Neutrophil (primary cell): ENCODE data around the gene SLC24A1.
A peak's percentile ranks its signal among the peaks of the same experiment; 100 is the strongest.
"Not testable (repeated sequence)": the region's sequence is repeated elsewhere in the genome, so short reads cannot be mapped to it uniquely, and the experiment has no call there.

Experiments used
- H3K27ac ChIP-seq: fragments of 200-600 bp; sonication (generic); 2 replicates; pipeline ENCODE4 v1.5.1; 2016; ENCODE audit warnings: mild to moderate bottlenecking, moderate library complexity
- H3K27me3 ChIP-seq: fragments of 200-600 bp; sonication (generic); 2 replicates; pipeline ENCODE4 v1.6.0; 2016; ENCODE audit warnings: mild to moderate bottlenecking
- H3K36me3 ChIP-seq: fragments of 200-600 bp; sonication (generic); 2 replicates; pipeline ENCODE4 v1.5.1; 2017
- H3K4me1 ChIP-seq, 2 experiments: fragments of 200-600 bp in 1 of 2; sonication (generic) in 1 of 2; 1 replicate in 1 of 2; 2 replicates in 1 of 2; pipeline versions ENCODE4 v1.5.1 to v1.6.1; 2013 to 2016; ENCODE audit warnings: low read depth in 1 of 2, low read length in 1 of 2, mild to moderate bottlenecking in 1 of 2, moderate library complexity in 1 of 2; ENCODE audit not compliant: control insufficient read depth in 1 of 2, insufficient read depth in 1 of 2
- H3K4me3 ChIP-seq, 2 experiments: fragments of 200-600 bp in 1 of 2; sonication (generic) in 1 of 2; 1 replicate in 1 of 2; 2 replicates in 1 of 2; pipeline ENCODE4 v1.5.1; 2013 to 2016; ENCODE audit warnings: low read depth in 1 of 2, low read length in 1 of 2, mild to moderate bottlenecking in 1 of 2, moderate library complexity in 1 of 2
- H3K9me3 ChIP-seq: fragments of 200-600 bp; sonication (generic); 2 replicates; pipeline ENCODE4 v1.5.1; 2016
- TF ChIP-seq, protein P1 (sequence below): fragments of 200-600 bp; sonication (generic); IDR thresholded peaks from 2 replicates; pipeline ENCODE4 v1.5.1; 2016; ENCODE audit warnings: antibody characterized with exemption

The SLC24A1 gene

DNA sequence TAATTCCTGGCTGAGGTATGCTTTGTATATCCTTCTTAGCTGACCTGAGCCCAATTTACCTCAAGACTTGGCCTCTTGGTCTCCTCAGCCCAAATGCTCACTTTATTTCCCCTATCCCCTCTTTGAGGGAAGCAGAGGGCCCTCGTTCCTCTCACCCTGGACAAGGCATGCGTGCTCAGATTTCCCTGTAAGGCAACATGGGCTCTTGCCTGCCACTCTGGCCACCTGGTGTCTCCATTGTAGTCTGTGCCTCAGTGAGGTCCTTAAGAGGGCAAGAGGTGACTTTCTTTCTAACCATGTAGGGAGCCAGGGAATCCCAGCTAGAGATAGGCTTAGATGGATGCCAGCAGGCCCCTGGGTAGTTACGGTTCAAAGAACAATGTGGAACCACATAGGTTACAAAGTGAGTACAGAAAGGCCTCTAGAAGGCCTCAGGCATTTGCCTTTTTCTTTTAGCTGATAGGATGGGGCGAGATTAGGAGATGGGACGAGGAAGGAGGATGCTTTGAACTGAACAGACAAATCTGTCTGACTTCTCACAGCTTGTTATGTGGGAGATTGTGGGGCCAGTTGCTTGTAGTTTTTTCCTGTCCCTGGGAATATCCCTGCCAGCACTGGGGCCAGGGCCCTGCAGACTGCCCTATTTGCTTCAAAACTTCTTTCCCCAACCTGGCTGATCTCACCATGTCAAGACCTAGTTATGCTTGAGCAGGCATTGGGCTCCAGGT, 9.7 kb upstream of the SLC24A1 start:
- no peaks in the 10 kb centered on the region for H3K27me3 ChIP-seq
- peak overlapping the region; percentile 71 for H3K27ac ChIP-seq
- no peaks in the 10 kb centered on the region for H3K9me3 ChIP-seq
- H3K4me3 ChIP-seq: peak overlapping the region; percentile 72 to 80
- peaks cover 13% of the 10 kb centered on the region in 2 experiments for H3K4me1 ChIP-seq
- TF ChIP-seq, protein P1, sequence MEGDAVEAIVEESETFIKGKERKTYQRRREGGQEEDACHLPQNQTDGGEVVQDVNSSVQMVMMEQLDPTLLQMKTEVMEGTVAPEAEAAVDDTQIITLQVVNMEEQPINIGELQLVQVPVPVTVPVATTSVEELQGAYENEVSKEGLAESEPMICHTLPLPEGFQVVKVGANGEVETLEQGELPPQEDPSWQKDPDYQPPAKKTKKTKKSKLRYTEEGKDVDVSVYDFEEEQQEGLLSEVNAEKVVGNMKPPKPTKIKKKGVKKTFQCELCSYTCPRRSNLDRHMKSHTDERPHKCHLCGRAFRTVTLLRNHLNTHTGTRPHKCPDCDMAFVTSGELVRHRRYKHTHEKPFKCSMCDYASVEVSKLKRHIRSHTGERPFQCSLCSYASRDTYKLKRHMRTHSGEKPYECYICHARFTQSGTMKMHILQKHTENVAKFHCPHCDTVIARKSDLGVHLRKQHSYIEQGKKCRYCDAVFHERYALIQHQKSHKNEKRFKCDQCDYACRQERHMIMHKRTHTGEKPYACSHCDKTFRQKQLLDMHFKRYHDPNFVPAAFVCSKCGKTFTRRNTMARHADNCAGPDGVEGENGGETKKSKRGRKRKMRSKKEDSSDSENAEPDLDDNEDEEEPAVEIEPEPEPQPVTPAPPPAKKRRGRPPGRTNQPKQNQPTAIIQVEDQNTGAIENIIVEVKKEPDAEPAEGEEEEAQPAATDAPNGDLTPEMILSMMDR: no peak
- no peaks in the 10 kb centered on the region for H3K36me3 ChIP-seq

DNA sequence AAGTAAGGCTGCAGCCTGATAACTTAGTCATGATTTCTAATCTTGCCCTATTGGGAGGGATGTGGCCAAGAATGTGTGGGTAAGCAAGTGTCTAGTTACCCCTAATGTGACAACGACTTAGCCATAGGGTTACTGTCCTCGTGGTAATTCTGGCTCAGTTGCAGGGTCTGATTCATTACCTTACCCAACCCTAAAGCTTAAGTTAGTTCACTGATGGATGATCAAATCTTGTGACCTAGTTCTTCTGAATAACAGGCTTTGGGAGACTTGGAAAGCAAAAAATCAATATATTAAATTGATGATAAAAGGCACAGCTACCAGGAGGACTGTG, 9.2 kb upstream of the SLC24A1 start:
- no peak overlapping the region for H3K27ac ChIP-seq
- TF ChIP-seq, protein P1: no peak
- H3K27me3 ChIP-seq: no peaks in the 10 kb centered on the region
- no peak overlapping the region for H3K4me3 ChIP-seq
- H3K9me3 ChIP-seq: no peaks in the 10 kb centered on the region
- no peaks in the 10 kb centered on the region for H3K36me3 ChIP-seq
- peaks cover 13% of the 10 kb centered on the region in 2 experiments for H3K4me1 ChIP-seq

DNA sequence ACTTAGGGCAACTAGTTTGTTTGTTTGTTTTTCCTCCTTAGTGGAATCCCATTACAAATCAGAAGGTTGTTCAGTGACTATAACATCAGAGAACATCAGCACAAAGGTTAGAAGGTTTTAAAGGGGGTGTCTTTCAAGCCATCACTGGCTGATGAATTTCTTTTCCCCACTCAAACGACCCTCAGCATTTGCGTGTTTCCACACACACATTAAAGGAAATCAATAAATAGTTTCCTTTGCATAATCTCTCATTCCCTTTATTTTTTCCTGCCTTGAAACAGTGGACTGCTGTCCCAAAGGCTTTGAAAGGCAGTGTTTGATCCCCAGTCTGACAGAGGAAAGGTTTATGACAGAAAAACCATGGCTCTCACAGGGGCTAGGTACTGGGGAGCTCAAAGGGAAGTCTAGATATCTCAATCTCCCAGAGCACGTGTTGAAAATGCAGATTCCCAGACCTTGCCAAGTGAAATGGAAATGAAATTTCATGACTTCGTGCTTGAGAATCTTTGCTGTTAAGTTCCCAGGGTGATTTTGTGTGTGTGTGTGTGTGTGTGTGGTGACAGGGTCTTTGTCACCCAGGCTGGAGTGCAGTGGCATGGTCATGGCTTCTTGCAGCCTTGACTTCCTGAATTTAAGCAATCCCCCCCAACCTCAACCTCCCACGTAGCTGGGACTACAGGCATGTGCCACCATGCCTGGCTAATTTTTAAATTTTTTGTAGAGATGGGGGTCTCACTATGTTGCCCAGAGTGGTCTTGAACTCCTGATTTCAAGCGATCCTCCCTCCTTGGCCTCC, 8.6 kb upstream of the SLC24A1 start:
- H3K9me3 ChIP-seq: no peaks in the 10 kb centered on the region
- H3K4me1 ChIP-seq: peaks cover 13% of the 10 kb centered on the region in 2 experiments
- no peaks in the 10 kb centered on the region for H3K27me3 ChIP-seq
- TF ChIP-seq, protein P1: no peak
- no peak overlapping the region for H3K27ac ChIP-seq
- no peaks in the 10 kb centered on the region for H3K36me3 ChIP-seq
- no peak overlapping the region for H3K4me3 ChIP-seq

DNA sequence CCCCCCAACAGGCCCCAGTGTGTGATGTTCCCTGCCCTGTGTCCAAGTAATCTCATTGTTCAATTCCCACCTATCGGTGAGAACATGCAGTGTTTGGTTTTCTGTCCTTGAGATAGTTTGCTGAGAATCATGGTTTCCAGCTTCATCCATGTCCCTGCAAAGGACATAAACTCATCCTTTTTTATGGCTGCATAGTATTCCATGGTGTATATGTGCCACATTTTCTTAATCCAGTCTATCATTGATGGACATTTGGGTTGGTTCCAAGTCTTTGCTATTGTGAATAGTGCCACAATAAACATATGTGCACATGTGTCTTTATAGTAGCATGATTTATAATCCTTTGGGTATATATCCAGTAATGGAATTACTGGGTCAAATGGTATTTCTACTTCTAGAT, 5.9 kb upstream of the SLC24A1 start:
- H3K36me3 ChIP-seq, H3K27me3 ChIP-seq, H3K27ac ChIP-seq, H3K4me3 ChIP-seq, H3K4me1 ChIP-seq, H3K9me3 ChIP-seq: not testable (repeated sequence)

DNA sequence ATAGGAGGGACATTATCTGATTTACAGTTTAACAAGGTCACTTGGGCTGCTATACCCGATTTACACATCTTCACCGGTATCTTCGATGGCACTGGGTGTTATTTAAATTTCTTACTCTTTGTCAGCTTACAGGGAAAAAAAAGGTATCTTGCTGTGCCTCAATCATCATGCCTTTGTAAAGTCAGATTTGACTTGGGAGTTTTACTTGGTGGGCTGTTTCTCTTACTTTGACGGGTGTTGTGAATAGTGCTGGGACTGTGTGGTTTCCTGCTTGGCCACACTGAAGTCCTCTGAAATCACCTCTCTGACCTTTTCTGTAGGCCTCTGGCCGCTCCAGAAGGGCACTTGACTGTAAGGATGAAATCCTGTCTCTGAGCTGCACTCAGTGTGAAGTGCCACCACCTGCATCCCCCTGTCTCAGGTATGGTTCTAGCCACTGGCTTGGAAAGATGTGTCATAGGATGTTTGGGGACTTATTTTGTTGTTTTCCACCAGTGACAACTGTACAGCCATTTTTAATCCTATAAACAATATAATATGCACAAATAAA, 3.1 kb upstream of the SLC24A1 start:
- Histone ChIP-seq H3K27ac (no peak overlapping the region), H3K36me3 (no peaks in the 10 kb centered on the region), H3K4me1 (no peaks in the 10 kb centered on the region), H3K9me3 (no peaks in the 10 kb centered on the region), H3K4me3 (no peak overlapping the region), H3K27me3 (no peaks in the 10 kb centered on the region)
- TF ChIP-seq, protein P1: no peak
